ENCODE measurements around the gene COX6B1. TPM values are rescaled to one million over a fixed set of nuclear protein-coding genes. Genes with fewer than 3 reads are reported as not detected.

The COX6B1 gene
- total and polyA plus RNA-seq, 2 of the 8 experiments (the other 6 are each of a cell fraction or from before 2014, with no cell fraction given) = 437 to 1,052 TPM

GRCh38 chr19:35643255-35644205 lies 4.6 kb upstream of the COX6B1 start (continued):
- TF ChIP-seq SIN3A (conservative IDR thresholded peaks at IDR 0.05 in 1 of 2, IDR thresholded peaks at IDR 0.05 in 1 of 2; ENCODE audit: low read depth in 1 of 2, low read length in 2 of 2) = peak in 1 of 2 experiments; percentile 65; a peak in 3 of 4 replicates
